HG03354 (cell line): ENCODE results near the gene PHAF1.
"Not testable (repeated sequence)": the region's sequence is repeated elsewhere in the genome, so short reads cannot be mapped to it uniquely, and the experiment has no call there.

Source experiments
- ATAC-seq: cut with Tn5 transposase; IDR thresholded peaks from one replicate; pipeline ENCODE4 v1.9.1; 2021; ENCODE audit warnings: mild to moderate bottlenecking; ENCODE audit not compliant: unreplicated experiment, poor library complexity, severe bottlenecking

The PHAF1 gene

DNA sequence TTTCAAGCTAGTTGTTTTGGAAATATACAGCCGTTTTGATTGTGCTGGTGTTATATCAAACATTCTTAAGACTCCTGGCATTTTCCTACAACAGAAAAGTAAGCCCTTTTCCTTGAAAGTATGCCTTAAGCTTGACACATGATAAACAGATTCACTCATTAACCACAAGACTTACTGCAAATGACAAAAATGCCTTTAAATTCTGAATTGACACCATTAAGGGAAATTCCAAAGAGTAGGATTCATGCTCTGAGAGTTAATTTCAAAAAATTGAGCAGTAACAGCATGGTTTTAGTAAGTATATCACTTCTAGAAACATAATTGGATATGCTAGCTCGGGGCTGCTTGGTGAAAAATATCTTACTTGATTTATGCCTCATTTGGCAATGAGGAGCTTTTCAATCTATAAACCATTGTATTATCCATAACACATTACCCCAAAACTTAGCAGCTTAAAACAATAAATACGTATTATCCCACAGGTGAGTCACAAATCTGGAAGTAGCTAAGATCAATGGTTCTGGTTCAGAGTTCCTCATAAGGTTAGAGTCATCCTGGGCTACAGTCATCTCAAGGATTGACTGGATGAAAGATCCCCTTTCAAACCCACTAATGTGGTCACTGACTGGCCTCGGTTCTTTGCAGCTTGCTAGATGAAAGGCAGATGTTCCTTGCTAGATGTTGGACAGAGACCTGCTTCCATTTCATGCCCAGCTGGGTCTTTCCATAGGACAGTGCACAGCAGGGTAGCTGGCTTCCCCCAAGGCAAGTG, 8.2 kb upstream of the PHAF1 start:
- no peak for ATAC-seq

DNA sequence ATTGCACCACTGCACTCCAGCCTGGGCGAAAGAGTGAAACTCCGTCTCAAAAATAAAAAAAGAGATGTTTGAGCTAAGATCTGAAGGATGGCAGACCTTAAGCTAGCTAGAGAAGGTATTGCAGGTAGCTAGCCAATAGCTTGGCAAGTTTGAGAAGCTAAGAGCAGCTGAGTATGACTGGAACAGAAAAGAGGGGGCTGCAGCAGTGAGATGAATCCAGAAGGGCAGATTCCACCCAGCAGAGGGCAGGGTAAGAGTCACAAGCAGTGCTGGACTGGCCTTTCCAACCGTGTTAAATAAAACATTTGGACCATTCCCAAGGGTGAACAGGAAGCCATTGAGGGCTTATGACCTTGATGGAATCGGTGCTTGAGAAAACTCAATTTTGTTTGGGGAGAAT, 5.7 kb upstream of the PHAF1 start:
- no peak for ATAC-seq

- ATAC-seq: no peak
Observed at GRCh38 chr16:67104845-67105244, 4.9 kb upstream of the PHAF1 start.

DNA sequence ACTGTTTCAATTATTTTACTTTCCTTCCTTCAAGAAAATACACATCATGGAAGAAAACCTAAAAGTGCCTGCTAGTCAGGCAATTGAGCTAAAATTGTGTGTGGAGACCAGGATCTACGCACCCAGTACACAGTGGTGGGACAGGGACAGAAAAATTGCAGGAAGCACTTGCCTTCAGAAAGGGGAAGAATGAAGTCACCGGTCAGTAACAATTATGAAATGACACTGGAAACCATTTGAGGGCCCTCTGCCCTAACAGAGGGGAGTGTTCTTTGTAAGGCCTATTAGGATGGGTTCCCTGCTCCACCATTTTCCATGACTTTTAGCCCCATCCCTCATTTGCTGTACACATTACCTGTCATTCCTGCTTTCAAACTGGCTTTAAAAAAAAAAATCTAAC, 4.5 kb upstream of the PHAF1 start:
- ATAC-seq: no peak

DNA sequence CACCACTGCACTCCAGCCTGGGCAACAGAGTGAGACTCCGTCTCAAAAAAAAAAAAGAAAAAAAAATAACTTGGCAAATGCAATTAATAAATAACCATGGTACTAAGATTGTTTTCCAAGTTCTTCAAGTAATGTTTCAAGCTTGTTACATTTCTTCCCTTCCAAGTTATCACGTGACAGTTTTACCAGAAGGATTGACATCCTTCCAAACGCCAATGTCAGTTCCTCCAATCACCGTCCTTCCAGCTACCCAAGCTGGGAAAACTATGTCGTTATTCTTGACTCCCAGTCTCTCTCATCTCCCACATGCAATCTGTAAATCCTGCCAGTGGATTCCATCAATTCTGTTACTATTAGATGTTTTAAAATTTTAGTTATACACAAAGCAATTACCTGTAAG, 3.9 kb upstream of the PHAF1 start:
- ATAC-seq: no peak

DNA sequence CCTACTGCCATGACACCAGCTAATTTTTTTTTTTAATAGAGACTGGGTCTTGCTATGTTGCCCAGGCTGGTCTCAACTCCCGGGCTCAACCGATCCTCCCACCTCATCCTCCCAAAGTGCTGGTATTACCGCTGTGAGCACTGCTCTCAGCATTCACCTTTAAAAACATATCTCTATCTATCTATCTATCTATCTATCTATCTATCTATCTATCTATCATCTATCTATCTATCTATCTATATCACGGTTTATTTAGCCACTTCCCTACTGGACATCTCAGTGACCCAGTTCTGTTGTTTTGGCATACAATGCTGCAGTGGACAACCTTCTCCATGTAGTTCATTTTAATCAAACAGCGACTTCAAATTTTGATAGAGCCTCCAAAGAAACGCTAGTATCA, 1.3 kb upstream of the PHAF1 start:
- no peak for ATAC-seq

- ATAC-seq: no peak
Observed at GRCh38 chr16:67108931-67109406, 772 bp upstream of the PHAF1 start.

- no peak for ATAC-seq
Observed at GRCh38 chr16:67111951-67112444, 2.3 kb downstream of the PHAF1 start.

GRCh38 chr16:67112591-67113399, 3.1 kb downstream of the PHAF1 start:
- no peak for ATAC-seq

DNA sequence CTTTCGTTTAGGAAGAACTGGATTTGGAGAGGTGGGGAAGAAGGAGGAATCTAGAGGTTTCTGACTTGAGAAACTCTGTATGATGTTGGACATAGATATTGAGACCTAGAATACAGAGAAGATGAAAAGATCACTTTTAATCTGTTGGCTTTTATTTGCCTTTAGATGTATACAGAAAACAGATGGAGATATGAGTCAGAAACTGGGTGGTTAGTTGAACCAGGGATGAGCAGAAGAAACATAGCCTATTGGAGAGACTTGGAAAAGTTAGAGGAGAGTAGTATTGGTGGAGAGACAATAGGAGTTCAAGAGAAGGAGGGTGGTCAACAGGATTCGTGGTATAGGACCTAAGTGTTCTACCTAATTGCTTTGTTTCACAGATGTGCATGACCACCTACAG, 5.1 kb downstream of the PHAF1 start:
- ATAC-seq: no peak

DNA sequence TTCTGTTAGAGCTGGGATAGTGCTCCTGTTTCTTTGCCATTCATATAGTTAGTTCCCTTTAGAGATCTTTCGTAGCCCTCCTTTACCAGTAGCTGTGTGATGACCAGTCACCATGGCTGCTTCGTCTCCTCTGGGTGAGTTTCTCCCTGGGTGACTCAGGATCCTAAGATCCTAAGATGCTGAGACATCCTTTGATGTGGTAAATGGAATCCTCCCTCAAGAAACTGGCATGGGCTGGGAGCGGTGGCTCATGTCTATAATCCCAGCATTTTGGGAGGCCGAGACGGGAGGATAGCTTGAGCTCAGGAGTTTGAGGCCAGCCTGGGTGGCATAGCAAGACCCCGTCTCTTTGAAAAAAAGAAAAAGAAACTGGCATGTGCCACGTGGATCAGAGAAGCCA, 5.9 kb downstream of the PHAF1 start:
- no peak for ATAC-seq

- ATAC-seq: no peak
Observed at GRCh38 chr16:67116388-67117311, 6.9 kb downstream of the PHAF1 start.

- no peak for ATAC-seq
Observed at GRCh38 chr16:67117716-67118115, 8.0 kb downstream of the PHAF1 start.

DNA sequence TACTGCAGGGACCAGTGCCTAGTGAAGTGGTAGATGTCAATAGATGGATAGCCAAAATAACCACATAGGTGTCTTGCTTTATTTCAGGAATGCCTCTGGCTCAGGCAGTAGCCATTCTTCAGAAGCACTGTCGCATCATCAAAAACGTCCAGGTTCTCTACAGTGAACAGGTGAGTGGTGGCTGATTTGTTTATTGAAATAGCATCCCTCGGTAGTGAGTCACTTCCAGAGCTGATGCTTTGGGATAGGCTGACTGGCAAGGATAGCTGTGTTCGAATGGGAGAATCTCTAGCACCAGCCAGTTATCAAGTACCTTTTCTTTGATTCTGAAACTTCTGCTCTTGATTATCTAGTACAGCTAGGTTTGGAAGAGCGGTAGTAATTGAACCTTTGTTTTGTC, 10.3 kb downstream of the PHAF1 start:
- ATAC-seq: no peak

DNA sequence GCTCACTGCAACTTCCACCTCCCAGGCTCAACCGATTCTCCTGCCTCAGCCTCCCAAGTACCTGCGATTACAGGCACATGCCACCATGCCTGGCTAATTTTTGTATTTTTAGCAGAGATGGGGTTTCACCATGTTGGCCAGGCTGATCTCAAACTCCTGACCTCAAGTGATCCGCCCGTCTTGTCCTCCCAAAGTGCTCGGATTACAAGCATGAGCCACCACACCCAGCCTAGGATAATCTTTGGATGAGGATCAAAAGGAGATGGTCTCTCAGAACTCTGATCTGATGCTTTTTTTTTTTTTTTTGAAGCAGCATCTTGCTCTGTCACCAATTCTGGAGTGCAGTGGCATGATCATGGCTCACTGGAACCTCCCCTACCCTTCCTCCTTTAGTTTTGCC, 13.1 kb downstream of the PHAF1 start:
- ATAC-seq: not testable (repeated sequence)

DNA sequence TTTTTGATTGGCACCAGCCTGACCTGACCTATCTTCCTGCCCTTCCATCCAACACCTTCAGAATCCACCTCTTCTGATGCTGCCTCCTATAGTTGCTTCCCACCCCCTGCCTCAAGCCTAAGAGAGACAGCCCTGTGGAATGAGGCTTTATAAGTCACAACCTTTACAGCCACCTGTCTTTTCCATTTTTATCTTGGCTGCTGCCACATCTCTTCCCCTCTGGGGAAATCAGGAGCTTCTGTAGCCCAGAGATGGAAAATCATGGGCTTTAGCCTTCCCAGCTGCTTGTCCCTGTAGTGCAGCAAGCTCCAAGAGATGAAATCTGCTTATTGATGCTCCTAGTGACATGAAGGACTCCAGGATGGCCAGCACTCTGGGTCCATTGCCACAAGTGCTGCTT, 18.7 kb downstream of the PHAF1 start:
- no peak for ATAC-seq

DNA sequence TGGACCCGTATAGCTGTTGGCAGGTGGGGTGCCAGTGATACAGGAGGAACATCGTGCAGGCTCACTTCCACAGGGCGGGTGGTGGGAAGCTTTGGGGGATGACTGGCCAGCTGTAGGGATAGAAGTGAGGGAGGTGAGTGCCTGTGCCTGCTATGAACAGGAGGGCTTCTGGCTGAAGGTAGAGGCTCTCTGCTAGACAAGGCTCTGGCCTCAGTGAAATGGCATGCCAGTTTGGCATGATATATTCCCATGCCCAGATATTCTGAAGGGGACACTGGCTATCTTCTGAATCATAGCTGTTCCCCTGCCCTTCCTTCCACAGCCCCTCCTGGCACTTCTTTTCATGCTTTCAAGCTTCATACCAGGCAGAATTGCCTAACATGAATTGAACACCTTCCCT, 19.1 kb downstream of the PHAF1 start:
- ATAC-seq: no peak

DNA sequence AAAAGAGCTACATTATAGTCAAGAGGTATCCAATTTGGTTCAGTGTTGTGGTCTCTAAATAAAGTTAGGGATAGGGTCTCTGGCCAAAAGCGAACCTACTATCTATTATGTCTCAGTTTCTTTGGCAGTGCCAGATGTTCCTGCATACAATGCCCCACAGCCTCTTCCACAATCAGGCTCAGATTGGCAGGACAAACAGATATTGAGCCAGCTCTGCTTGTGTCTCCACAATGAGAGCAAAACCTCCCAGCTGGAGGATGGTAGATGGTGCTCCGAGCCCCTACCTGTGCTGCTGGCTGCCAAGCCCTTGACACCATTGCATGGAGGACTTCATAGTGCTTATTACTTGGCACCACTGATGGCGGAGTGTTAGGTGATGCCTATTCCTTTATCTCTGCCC, 19.7 kb downstream of the PHAF1 start:
- ATAC-seq: no peak

DNA sequence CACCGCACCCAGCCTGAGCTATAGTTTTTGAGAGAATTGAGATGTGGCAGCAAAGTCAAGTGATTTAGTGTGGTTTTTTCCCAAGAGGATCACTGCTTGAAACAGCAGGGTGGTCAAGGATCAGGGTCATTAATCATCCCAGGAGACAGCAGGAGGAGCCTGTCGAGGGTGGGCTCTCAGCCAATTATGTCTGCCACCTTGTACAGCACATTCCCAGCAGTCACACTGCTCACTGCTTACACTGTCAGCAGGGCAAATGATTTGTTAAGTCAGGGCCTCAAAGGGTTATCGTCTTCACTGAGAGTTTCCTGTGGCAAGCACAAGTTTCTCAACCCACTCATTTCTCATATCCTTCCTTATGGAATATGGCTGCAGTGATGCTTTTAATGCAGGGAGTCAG, 27.9 kb downstream of the PHAF1 start:
- no peak for ATAC-seq

- ATAC-seq: no peak
Observed at GRCh38 chr16:67141391-67141790, 31.6 kb downstream of the PHAF1 start.
